Esophagus squamous epithelium (tissue), 5 donors: ENCODE data around the gene NMNAT3. TPM values are rescaled to one million over a fixed set of nuclear protein-coding genes. Genes with fewer than 3 reads are reported as not detected.

ENCODE experiments used
- DNase-seq: peaks from one replicate; lab custom pipeline; 2025; lab: John Stamatoyannopoulos, UW
- H3K27ac ChIP-seq, 4 donors: fragments of 200-600 bp; sonication (generic); one replicate each; pipeline ENCODE4 v1.5.1; 2016 to 2019; ENCODE audit warnings: mild to moderate bottlenecking in 1 of 4
- H3K27me3 ChIP-seq, 4 donors: fragments of 200-600 bp; sonication (generic); 1 replicate in 3 of 4; 2 replicates in 1 of 4; pipeline versions ENCODE4 v1.5.1 to v1.6.0; 2017 to 2021; ENCODE audit warnings: antibody characterized with exemption in 1 of 4
- H3K36me3 ChIP-seq, 3 donors: fragments of 200-600 bp; sonication (generic); one replicate each; pipeline ENCODE4 v1.5.1; 2016 to 2019
- H3K4me1 ChIP-seq, 3 donors: fragments of 200-600 bp; sonication (generic); one replicate each; pipeline ENCODE4 v1.5.1; 2017 to 2019
- H3K4me3 ChIP-seq, 4 donors: fragments of 200-600 bp; sonication (generic); 1 replicate in 3 of 4; 2 replicates in 1 of 4; pipeline ENCODE4 v1.5.1; 2016 to 2019; ENCODE audit warnings: mild to moderate bottlenecking in 2 of 4, moderate library complexity in 1 of 4
- H3K9me3 ChIP-seq, 3 donors: fragments of 200-600 bp; sonication (generic); one replicate each; pipeline ENCODE4 v1.5.1; 2016 to 2019
- CTCF ChIP-seq, 6 experiments: fragments of 450-650 bp in 4 of 6; fragments of 200-600 bp in 2 of 6; sonication (generic) in 2 of 6; IDR thresholded peaks; one replicate each; pipeline ENCODE4 v1.5.1; 2016 to 2019; ENCODE audit warnings: antibody characterized with exemption in 6 of 6, mild to moderate bottlenecking in 4 of 6, moderate library complexity in 4 of 6
- POLR2A ChIP-seq, 4 donors: fragments of 450-650 bp; IDR thresholded peaks; one replicate each; pipeline ENCODE4 v1.6.1; 2017; ENCODE audit warnings: antibody characterized with exemption in 4 of 4, mild to moderate bottlenecking in 4 of 4, moderate library complexity in 3 of 4
- WGBS, 2 donors: methylation state at CpG; one replicate each; pipeline ENCODE4 v1.1.5; 2018; 5-methylcytosine and 5-hydroxymethylcytosine counted together
- intact Hi-C: fragments of 100-400 bp; cut with DNase I; formaldehyde crosslinking; loops from one replicate; pipeline ENCODE4 v1.15.0; 2022
- total RNA-seq, 4 donors: library from RNA; depleted of rRNA; stranded (reverse); fragments of >200 nt; gene quantifications; one replicate each; pipeline ENCODE4 v1.1.0, GENCODE V29; 2016
- donor health status: DM: yes; HTN: yes; CAD: no.

NMNAT3 gene
- 10 to 100 TPM in 1 of 4 donors, 1 to 10 TPM in 3; 7.6 to 11.6 (median 9.4) TPM for total RNA-seq

- intact Hi-C loops, result no loop called here
- Histone ChIP-seq H3K4me1 (peaks cover 4 to 23% (median 9%) of the 10 kb centered on the region in 3 donors), H3K4me3 (peak within 1 kb of the TSS; percentile 54 to 95 (median 77)), H3K9me3 (no peaks in the 10 kb centered on the region), H3K27ac (peak within 1 kb of the TSS; percentile 58 to 77 (median 70)), H3K27me3 (no peaks in the 10 kb centered on the region), H3K36me3 (no peaks in the 10 kb centered on the region)
- TF ChIP-seq POLR2A (IDR thresholded peaks at IDR 0.05), result peak in 1 of 4 donors; percentile 39
- TF ChIP-seq CTCF (IDR thresholded peaks at IDR 0.05), result peak in 1 of 6 experiments; percentile 27
- peak; percentile 40 for DNase-seq
- WGBS, 2 donors, result 3 to 5% methylated on average over 8 to 21 of the region's 65 CpGs
These were observed at the start of gene NMNAT3 for GRCh38 chr3:139677388-139678155. NMNAT3 (minus strand) TSS chr3:139677972; CDS start chr3:139627724, 50,248 bp downstream.

- no peak overlapping the region for H3K27ac ChIP-seq
- 71 to 83% methylated on average over 1 of the region's 1 CpG for WGBS, 2 donors
- H3K9me3 ChIP-seq, result no peaks in the 10 kb centered on the region
- no peaks in the 10 kb centered on the region for H3K4me1 ChIP-seq
- H3K36me3 ChIP-seq, result no peaks in the 10 kb centered on the region
- TF ChIP-seq POLR2A (IDR thresholded peaks at IDR 0.05), result no peak
- TF ChIP-seq CTCF (IDR thresholded peaks at IDR 0.05), result no peak
- H3K4me3 ChIP-seq, result no peak overlapping the region
- no peak for DNase-seq
- no peaks in the 10 kb centered on the region for H3K27me3 ChIP-seq
- intact Hi-C loops, result no loop called here
These were observed 43.6 kb upstream of the NMNAT3 start for GRCh38 chr3:139721370-139721769.

- no peak for DNase-seq
- Histone ChIP-seq H3K4me1 (no peaks in the 10 kb centered on the region), H3K9me3 (no peaks in the 10 kb centered on the region), H3K36me3 (no peaks in the 10 kb centered on the region), H3K27me3 (no peaks in the 10 kb centered on the region), H3K4me3 (no peak overlapping the region), H3K27ac (no peak overlapping the region)
- intact Hi-C loops, result no loop called here
- 58 to 59% methylated on average over 2 to 3 of the region's 3 CpGs for WGBS, 2 donors
- TF ChIP-seq POLR2A (IDR thresholded peaks at IDR 0.05) (no peak), CTCF (IDR thresholded peaks at IDR 0.05) (peak in 2 of 6 experiments; percentile 17 to 33)
These were observed 40.6 kb upstream of the NMNAT3 start for GRCh38 chr3:139718415-139718814.

GRCh38 chr3:139716908-139717485, 39.2 kb upstream of the NMNAT3 start:
- TF ChIP-seq POLR2A (IDR thresholded peaks at IDR 0.05), result no peak
- TF ChIP-seq CTCF (IDR thresholded peaks at IDR 0.05), result no peak
- H3K36me3 ChIP-seq, result no peaks in the 10 kb centered on the region
- DNase-seq, result no peak
- no peaks in the 10 kb centered on the region for H3K4me1 ChIP-seq
- no peak overlapping the region for H3K4me3 ChIP-seq
- 30 to 40% methylated on average over 3 of the region's 3 CpGs for WGBS, 2 donors
- H3K27ac ChIP-seq, result no peak overlapping the region
- no peaks in the 10 kb centered on the region for H3K9me3 ChIP-seq
- intact Hi-C loops, result no loop called here
- H3K27me3 ChIP-seq, result no peaks in the 10 kb centered on the region

GRCh38 chr3:139715743-139716360, 38.1 kb upstream of the NMNAT3 start:
- H3K27me3 ChIP-seq, result no peaks in the 10 kb centered on the region
- H3K4me3 ChIP-seq, result no peak overlapping the region
- DNase-seq, result no peak
- no peaks in the 10 kb centered on the region for H3K9me3 ChIP-seq
- TF ChIP-seq CTCF (IDR thresholded peaks at IDR 0.05) (no peak), POLR2A (IDR thresholded peaks at IDR 0.05) (no peak)
- intact Hi-C loops, result no loop called here
- H3K36me3 ChIP-seq, result no peaks in the 10 kb centered on the region
- H3K4me1 ChIP-seq, result no peaks in the 10 kb centered on the region
- WGBS, 2 donors, result 14 to 22% methylated on average over 2 of the region's 2 CpGs
- no peak overlapping the region for H3K27ac ChIP-seq
